ENCODE measurements around the gene DUS3L.

DUS3L gene, protein sequence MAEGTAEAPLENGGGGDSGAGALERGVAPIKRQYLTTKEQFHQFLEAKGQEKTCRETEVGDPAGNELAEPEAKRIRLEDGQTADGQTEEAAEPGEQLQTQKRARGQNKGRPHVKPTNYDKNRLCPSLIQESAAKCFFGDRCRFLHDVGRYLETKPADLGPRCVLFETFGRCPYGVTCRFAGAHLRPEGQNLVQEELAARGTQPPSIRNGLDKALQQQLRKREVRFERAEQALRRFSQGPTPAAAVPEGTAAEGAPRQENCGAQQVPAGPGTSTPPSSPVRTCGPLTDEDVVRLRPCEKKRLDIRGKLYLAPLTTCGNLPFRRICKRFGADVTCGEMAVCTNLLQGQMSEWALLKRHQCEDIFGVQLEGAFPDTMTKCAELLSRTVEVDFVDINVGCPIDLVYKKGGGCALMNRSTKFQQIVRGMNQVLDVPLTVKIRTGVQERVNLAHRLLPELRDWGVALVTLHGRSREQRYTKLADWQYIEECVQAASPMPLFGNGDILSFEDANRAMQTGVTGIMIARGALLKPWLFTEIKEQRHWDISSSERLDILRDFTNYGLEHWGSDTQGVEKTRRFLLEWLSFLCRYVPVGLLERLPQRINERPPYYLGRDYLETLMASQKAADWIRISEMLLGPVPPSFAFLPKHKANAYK

DNA sequence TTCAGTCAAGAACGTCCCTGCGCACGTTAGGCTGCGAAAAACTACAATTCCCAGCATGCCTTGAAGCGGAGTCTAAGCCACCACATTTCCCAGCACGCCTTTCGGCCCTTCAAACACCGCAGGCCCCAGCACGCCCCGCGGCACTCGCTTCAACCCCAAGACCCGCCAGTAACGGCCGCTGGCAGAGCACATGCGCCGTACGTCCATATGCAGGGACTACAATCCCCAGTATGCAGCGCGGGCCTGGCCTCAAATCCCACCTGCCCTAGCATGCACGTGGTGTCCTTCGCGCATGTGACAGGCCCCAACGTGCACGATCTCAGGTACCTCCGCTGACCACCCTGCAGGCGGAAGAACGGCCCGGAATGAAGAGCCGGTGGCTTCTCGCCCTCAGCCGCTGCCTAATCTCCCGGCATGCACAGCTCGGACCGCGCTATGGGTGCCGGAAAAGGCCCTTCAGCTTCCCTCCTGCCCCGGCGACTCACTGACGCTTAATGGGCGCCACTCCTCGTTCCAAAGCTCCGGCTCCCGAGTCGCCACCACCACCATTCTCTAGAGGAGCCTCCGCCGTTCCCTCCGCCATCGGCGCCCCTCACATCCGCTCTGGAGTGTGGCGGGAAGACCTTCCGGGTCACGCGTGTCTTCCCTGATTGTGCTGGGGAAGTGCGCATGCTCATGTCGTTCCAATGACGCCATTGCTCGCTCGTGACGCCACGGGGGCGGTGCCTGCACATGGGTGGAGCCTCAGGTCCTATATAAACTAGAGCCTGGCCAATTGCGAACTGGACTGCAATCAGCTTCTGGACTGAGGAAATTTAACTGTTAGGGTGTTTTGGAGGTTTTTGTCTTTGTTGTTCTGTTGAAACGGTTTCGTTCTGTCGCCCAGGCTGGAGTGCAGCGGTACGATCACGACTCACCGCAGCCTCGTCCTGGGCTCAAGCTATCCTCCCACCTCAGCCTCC, at the start of gene DUS3L:
Gene DUS3L (minus strand): TSS at position 605 of the 962 bp plus-strand sequence. CDS start 22 bp downstream, at position 583.
- peak; percentile 95 to 96 for DNase-seq (ENCODE audit: low read depth in 2 of 2)

DNA sequence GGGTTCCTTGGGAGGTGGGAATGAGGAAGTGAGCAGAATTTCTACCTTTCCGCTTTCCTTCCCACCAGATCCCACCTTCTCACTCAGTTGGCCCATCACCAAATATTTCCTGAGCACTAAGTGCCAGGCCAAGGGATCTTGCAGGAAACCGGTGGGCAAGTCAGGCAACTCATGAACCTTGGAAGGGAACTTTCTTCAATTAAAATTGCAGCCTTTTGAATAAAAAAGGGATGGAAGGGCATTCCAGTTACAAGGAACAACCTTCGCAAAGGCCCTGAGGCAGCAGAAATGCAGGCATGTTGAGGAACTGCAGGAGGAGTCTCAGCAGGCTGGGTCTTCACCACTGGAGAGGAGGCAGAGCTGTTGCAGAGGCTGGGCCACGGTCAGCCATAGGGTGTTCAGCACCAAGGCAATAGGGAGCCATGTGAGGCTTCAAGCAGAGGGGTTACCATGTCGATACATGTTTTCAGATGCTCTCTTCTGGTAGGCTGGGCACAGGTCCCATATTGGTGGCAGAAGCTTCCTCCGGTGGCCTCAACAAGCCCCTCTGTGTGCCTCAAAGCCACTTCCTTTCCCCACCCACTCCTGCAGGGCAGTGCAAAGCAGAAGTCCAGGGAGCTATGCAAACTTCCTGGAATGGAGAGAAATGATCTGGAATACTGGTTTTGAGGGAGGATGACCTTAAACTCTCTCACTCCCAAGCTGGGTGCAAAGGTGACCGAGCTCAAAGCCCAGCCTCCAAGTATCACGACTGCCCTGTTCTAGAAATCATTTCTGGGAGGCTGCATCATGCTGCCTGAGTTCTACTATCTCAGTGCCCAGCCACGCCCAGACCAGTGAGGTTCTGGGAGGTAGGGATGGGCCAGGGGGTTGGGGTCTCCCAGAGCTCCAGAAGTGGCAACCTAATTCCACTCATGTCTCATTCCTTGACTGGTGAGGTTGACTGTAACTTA, 48.4 kb upstream of the DUS3L start, which contains the start of gene FUT6:
Gene FUT6 (minus strand): TSS at position 638 of the 953 bp plus-strand sequence. CDS start 7,135 bp downstream, outside the sequence.
- no peak for DNase-seq (ENCODE audit: low read depth in 2 of 2)

DNA sequence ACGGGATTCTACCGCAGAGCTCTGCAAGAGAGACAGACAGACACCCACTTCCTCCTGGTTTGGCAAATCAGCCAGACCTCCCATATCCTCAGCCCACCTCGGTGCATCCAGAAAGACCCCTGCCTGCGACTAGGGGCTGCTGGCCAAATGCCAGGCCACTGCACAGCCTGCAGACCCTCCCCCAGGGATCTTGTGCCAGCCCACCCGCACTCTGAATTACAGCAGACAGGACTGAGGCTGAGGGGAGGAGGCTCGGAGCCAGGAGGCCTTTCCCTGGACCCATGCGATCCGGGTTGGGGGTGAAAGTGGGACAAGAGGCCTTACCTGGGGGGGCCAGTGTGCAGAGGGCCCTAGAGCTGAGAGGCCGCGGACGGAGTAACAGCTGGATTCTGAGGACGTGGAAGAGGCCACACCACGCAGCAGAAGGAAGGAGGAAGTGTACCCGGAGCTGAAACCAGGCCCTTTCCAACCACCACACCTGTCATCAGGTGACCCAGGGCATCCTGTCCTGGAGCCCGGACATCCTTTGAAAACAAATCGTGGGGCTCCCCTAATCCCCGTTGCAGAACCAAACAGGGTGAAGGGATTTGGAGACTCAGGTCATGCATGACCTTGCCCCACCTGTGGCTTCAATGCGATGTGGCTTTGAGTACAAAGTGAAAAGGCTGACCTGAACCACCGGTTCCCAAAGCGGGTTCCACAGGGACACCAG, 47.5 kb upstream of the DUS3L start:
- DNase-seq (ENCODE audit: low read depth in 2 of 2) = no peak

GRCh38 chr19:5837761-5838352, 46.9 kb upstream of the DUS3L start:
- DNase-seq (ENCODE audit: low read depth in 2 of 2) = no peak

- no peak for DNase-seq (ENCODE audit: low read depth in 2 of 2)
Observed at GRCh38 chr19:5832527-5833216, 41.7 kb upstream of the DUS3L start.

DNA sequence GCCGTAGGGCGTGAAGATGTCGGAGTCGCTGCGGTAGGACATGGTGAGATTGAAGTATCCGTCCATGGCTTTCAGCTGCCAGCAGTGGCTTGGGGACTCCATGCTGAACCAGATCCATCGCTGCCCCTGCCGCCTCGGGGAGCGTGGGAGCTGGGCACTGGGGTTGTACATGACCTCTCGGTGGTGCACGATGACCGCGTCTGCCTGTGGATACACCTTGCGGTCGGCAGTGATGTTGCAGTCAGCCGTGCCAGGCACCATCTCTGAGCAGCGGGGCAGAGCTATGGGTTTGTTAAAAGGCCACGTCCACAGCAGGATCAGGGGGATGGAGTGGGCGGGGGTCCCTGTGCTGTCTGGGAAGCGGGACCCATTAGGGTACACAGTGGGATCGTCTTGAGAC, 41.1 kb upstream of the DUS3L start:
- DNase-seq (ENCODE audit: low read depth in 2 of 2) = no peak

DNA sequence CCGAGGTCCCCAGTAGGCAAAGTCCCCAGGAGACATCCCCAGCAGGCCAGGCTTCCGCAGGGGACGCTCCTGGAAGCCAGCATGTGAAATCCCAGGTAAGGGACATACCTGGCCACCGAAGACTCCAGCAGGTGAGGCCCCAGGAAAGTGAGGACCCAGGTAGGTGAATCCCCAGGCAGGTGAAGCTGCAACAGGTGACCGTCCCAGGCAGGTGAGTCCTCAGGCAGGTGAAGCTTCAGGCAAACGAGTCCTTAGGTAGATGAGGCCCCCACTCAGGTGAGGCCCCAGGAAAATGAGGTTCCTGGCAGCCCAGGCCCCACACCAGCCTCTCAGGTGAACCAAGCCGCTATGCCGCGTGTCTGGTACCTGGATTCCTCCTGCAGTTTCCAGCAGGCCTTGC, 40.2 kb upstream of the DUS3L start:
- no peak for DNase-seq (ENCODE audit: low read depth in 2 of 2)

- DNase-seq (ENCODE audit: low read depth in 2 of 2) = no peak
Observed at GRCh38 chr19:5829567-5830310, 38.8 kb upstream of the DUS3L start.

- peak in 1 of 2 donors; percentile 25 for DNase-seq (ENCODE audit: low read depth in 2 of 2)
Observed at GRCh38 chr19:5828661-5829566, 38.0 kb upstream of the DUS3L start.

DNA sequence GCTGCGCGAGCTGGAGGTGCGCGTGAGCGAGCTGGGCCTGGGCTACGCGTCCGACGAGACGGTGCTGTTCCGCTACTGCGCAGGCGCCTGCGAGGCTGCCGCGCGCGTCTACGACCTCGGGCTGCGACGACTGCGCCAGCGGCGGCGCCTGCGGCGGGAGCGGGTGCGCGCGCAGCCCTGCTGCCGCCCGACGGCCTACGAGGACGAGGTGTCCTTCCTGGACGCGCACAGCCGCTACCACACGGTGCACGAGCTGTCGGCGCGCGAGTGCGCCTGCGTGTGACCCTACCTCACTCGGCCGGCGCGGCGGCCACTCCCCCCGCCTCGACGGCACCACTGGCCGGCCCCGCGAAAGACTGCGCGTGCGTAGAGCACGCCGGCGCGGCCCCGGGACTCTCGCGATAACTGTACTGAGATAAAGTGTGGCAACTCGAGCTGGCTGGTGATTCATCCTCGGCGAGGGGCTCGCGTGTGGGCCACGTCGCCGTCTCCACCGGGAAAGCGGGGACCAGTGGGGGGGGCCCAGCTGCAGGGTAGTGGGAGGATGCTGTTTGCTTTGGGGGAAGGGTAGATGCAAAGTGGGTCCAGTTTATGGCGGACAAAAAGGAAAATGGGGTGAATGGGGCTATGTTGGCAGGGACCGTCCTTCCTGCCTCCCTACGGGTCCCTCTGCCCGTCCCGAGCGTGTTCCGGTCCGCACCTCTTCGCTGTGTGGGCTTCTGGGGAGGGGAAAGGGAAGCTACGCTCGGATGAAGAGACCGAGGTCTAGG, 37.1 kb upstream of the DUS3L start:
- peak; percentile 91 to 93 for DNase-seq (ENCODE audit: low read depth in 2 of 2)

DNA sequence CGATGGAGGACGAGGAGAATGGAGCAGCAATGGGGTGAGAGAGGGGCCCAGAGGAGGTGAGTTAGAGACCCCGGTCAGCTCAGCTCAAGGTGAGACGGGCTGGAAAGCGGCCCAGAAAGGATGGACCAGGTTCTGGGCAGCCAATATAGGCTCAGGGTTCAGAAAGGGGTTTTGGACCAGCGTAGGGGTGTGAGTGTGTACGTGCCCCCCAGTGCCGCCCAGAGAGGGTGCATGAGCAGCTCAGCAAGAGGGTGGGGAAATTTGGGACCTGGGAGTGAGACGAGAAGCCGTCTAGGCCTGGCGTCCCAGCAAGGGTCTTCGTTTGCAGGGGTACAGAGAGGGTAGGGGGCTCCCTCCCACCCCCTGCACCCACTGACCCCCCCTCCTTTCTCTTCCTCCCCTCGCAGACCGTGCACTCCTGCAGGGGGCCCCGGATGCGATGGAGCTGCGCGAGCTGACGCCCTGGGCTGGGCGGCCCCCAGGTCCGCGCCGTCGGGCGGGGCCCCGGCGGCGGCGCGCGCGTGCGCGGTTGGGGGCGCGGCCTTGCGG, 36.5 kb upstream of the DUS3L start:
- no peak for DNase-seq (ENCODE audit: low read depth in 2 of 2)

DNA sequence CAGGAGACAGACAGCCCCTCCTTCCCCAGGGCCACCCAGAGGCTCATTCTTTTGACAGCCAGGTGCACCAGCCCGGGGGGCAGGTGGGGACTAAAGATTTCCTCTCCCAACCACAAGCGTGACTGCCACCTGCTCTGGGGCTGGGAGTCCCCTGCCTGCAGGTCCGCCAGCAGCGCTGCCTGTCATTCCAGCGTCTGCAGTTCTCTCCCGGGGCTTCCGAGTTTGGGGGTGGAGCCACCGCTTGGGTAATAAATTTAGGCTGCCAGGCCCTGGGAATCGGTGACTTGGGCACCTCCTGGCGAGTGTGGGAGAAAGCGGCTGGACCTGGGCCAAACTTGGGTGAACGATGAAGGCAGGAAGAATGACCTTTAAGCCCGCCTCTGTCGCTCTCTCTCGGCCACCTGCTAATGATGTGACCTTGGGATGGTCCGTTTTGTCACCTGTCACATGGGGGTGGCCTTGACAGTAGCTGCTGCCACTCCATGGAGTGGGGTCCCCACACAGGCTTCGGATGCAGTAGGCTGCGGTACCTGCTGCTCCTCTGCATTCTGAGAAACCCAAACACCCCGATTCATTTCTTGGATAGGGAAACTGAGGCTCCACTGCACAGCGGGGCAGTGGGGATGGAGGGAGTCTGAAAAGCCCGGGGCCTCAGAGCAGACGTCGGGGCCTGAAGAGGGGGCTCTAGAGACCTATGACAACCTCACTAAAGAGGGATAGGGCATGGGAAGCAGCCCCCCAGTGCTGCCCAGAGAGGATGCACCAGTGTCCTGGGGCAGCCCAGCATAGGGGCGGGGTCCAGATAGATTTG, 35.8 kb upstream of the DUS3L start:
- DNase-seq (ENCODE audit: low read depth in 2 of 2) = no peak

GRCh38 chr19:5825178-5825577, 34.2 kb upstream of the DUS3L start:
- no peak for DNase-seq (ENCODE audit: low read depth in 2 of 2)

- no peak for DNase-seq (ENCODE audit: low read depth in 2 of 2)
Observed at GRCh38 chr19:5824751-5825150, 33.8 kb upstream of the DUS3L start.

GRCh38 chr19:5823579-5824281, 32.8 kb upstream of the DUS3L start:
- no peak for DNase-seq (ENCODE audit: low read depth in 2 of 2)

All from stimulated activated CD4-positive, alpha-beta T cell treated with anti-CD3 and anti-CD28 coated beads, Interleukin-4, amount 100 ng/mL, for 48 hours (primary cell).